ENCODE results near the gene XYLT1.

The XYLT1 gene

GRCh38 chr16:17457513-17457912, 13.2 kb downstream of the XYLT1 start:
- no peak for DNase-seq

- no peak for DNase-seq
These were observed 16.5 kb downstream of the XYLT1 start for GRCh38 chr16:17454162-17454730.

GRCh38 chr16:17453364-17454038, 17.3 kb downstream of the XYLT1 start:
- no peak for DNase-seq

GRCh38 chr16:17452922-17453321, 17.8 kb downstream of the XYLT1 start:
- DNase-seq: no peak

GRCh38 chr16:17451843-17452242, 18.9 kb downstream of the XYLT1 start:
- no peak for DNase-seq

- no peak for DNase-seq
These were observed 20.5 kb downstream of the XYLT1 start for GRCh38 chr16:17450291-17450690.

GRCh38 chr16:17448640-17449638, 21.8 kb downstream of the XYLT1 start:
- no peak for DNase-seq

GRCh38 chr16:17447101-17447569, 23.6 kb downstream of the XYLT1 start:
- no peak for DNase-seq

GRCh38 chr16:17446661-17447060, 24.1 kb downstream of the XYLT1 start:
- DNase-seq: no peak

- no peak for DNase-seq
These were observed 25.3 kb downstream of the XYLT1 start for GRCh38 chr16:17445421-17445820.

- DNase-seq: no peak
These were observed 26.1 kb downstream of the XYLT1 start for GRCh38 chr16:17444658-17445057.

GRCh38 chr16:17440131-17440530, 30.6 kb downstream of the XYLT1 start:
- no peak for DNase-seq

- no peak for DNase-seq
These were observed 31.2 kb downstream of the XYLT1 start for GRCh38 chr16:17439580-17439979.

GRCh38 chr16:17437981-17438380, 32.8 kb downstream of the XYLT1 start:
- no peak for DNase-seq

GRCh38 chr16:17437127-17437720, 33.5 kb downstream of the XYLT1 start:
- DNase-seq: no peak

- no peak for DNase-seq
These were observed 35.4 kb downstream of the XYLT1 start for GRCh38 chr16:17435318-17435717.

- DNase-seq: no peak
These were observed 36.9 kb downstream of the XYLT1 start for GRCh38 chr16:17433577-17434451.

GRCh38 chr16:17432901-17433576, 37.7 kb downstream of the XYLT1 start:
- DNase-seq: no peak

- no peak for DNase-seq
These were observed 38.7 kb downstream of the XYLT1 start for GRCh38 chr16:17431968-17432625.

- DNase-seq: no peak
These were observed 39.7 kb downstream of the XYLT1 start for GRCh38 chr16:17431012-17431411.

GRCh38 chr16:17426451-17426850, 44.3 kb downstream of the XYLT1 start:
- no peak for DNase-seq

Data from NCI-H1048 (cell line).